ENCODE measurements around the gene ACTN4.

ACTN4 gene

GRCh38 chr19:38662537-38663155 is 15.2 kb downstream of the ACTN4 start:
- FAIRE-seq, result no peak

- FAIRE-seq, result no peak
Measured at GRCh38 chr19:38663156-38663651, 15.8 kb downstream of the ACTN4 start.

GRCh38 chr19:38663957-38664502 is 16.6 kb downstream of the ACTN4 start:
- no peak for FAIRE-seq

- no peak for FAIRE-seq
Measured at GRCh38 chr19:38664503-38665211, 17.2 kb downstream of the ACTN4 start.

GRCh38 chr19:38665219-38665931 is 17.9 kb downstream of the ACTN4 start:
- no peak for FAIRE-seq

- FAIRE-seq, result no peak
Measured at GRCh38 chr19:38665950-38666662, 18.7 kb downstream of the ACTN4 start.

- FAIRE-seq, result peak; percentile 87
Measured at GRCh38 chr19:38666663-38667511, 19.4 kb downstream of the ACTN4 start.

GRCh38 chr19:38667661-38668171 is 20.3 kb downstream of the ACTN4 start:
- FAIRE-seq, result no peak

- no peak for FAIRE-seq
Measured at GRCh38 chr19:38669552-38669951, 22.1 kb downstream of the ACTN4 start.

GRCh38 chr19:38670921-38671398 is 23.5 kb downstream of the ACTN4 start:
- FAIRE-seq, result no peak

- FAIRE-seq, result no peak
Measured at GRCh38 chr19:38671654-38672053, 24.2 kb downstream of the ACTN4 start.

GRCh38 chr19:38673030-38673429 is 25.6 kb downstream of the ACTN4 start:
- no peak for FAIRE-seq

- no peak for FAIRE-seq
Measured at GRCh38 chr19:38674388-38675171, 27.1 kb downstream of the ACTN4 start.

- no peak for FAIRE-seq
Measured at GRCh38 chr19:38675611-38676010, 28.2 kb downstream of the ACTN4 start.

- FAIRE-seq, result no peak
Measured at GRCh38 chr19:38676023-38676877, 28.8 kb downstream of the ACTN4 start.

- no peak for FAIRE-seq
Measured at GRCh38 chr19:38676878-38677646, 29.6 kb downstream of the ACTN4 start.

- no peak for FAIRE-seq
Measured at GRCh38 chr19:38678217-38678890, 30.9 kb downstream of the ACTN4 start.

GRCh38 chr19:38678891-38679494 is 31.5 kb downstream of the ACTN4 start:
- no peak for FAIRE-seq
